Activated naive CD4-positive, alpha-beta T cell treated with anti-CD3 and anti-CD28 coated beads, Interleukin-2, amount 10 ng/mL, durations not matched to agents 7 days and 5 days (primary cell): ENCODE data around the gene CAMSAP1.
"Not testable (repeated sequence)": the region's sequence is repeated elsewhere in the genome, so short reads cannot be mapped to it uniquely, and the experiment has no call there.

Experiments used
- CTCF ChIA-PET: fragments of 350-600 bp; sonication (Branson Sonifier 250); formaldehyde crosslinking; loops from one replicate; lab custom pipeline; 2021; ENCODE audit warnings: antibody characterized with exemption; lab: Charles Lee
- DNase-seq: peaks from one replicate; pipeline ENCODE4 v3.0.0-alpha.2; 2020
- H3K27ac Mint-ChIP-seq: one replicate; pipeline ENCODE4 v1.8.0; 2021; ENCODE audit warnings: mild to moderate bottlenecking, moderate library complexity, mixed read lengths
- H3K27me3 Mint-ChIP-seq: one replicate; pipeline ENCODE4 v1.8.0; 2021; ENCODE audit warnings: mild to moderate bottlenecking, mixed read lengths
- H3K36me3 Mint-ChIP-seq: one replicate; pipeline ENCODE4 v1.8.0; 2021; ENCODE audit warnings: mixed read lengths
- H3K4me1 Mint-ChIP-seq: one replicate; pipeline ENCODE4 v1.8.0; 2021; ENCODE audit warnings: mixed read lengths
- H3K4me3 Mint-ChIP-seq: one replicate; pipeline ENCODE4 v1.8.0; 2021; ENCODE audit warnings: mild to moderate bottlenecking, moderate library complexity, mixed read lengths
- H3K9me3 Mint-ChIP-seq: one replicate; pipeline ENCODE4 v1.8.0; 2021; ENCODE audit warnings: mixed read lengths

The CAMSAP1 gene, protein sequence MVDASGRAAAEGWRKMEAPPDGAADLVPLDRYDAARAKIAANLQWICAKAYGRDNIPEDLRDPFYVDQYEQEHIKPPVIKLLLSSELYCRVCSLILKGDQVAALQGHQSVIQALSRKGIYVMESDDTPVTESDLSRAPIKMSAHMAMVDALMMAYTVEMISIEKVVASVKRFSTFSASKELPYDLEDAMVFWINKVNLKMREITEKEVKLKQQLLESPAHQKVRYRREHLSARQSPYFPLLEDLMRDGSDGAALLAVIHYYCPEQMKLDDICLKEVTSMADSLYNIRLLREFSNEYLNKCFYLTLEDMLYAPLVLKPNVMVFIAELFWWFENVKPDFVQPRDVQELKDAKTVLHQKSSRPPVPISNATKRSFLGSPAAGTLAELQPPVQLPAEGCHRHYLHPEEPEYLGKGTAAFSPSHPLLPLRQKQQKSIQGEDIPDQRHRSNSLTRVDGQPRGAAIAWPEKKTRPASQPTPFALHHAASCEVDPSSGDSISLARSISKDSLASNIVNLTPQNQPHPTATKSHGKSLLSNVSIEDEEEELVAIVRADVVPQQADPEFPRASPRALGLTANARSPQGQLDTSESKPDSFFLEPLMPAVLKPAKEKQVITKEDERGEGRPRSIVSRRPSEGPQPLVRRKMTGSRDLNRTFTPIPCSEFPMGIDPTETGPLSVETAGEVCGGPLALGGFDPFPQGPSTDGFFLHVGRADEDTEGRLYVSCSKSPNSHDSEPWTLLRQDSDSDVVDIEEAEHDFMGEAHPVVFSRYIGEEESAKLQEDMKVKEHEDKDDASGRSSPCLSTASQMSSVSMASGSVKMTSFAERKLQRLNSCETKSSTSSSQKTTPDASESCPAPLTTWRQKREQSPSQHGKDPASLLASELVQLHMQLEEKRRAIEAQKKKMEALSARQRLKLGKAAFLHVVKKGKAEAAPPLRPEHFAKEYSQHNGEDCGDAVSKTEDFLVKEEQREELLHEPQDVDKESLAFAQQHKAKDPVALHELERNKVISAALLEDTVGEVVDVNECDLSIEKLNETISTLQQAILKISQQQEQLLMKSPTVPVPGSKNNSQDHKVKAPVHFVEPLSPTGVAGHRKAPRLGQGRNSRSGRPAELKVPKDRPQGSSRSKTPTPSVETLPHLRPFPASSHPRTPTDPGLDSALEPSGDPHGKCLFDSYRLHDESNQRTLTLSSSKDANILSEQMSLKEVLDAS (N-terminal part only)

DNA sequence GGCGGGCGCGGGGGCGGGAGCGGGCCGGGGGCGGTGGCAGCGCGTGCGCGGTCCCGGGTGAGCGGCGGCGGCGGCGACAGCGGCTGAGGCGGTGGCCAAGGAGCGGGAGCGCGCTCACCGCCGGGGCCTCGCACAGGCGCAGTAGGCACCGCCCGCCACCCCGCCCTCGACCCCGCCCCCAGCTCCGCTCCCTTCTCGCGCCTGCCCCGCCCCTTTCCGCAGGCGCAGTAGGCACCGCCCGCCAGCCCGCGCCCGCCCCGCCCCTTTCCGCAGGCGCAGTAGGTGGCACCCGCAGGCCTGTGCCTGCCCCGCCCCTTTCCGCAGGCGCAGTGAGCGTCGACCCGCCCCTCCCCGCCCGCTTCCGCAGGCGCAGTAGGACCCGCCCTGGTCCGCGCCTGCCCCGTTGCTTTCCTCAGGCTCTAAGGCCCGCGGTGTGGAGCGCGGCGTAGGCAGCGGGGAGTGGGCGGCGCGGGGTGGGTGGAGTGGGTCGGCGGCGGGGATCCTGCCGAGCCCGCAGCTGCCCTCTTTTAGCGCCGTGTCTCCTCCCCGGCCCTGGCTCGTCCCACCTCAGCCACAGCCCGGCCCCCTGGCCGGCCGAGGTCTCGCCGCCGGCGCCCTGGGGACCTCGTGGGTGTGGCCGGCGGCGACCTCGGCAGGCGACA is at the start of gene CAMSAP1:
CAMSAP1 (minus strand) TSS at position 116 of the 662 bp plus-strand sequence. CDS start 387 bp downstream, outside the sequence.
- Mint-ChIP-seq H3K9me3 (peaks cover 3% of the 10 kb centered on the region), H3K27me3 (no peaks in the 10 kb centered on the region), H3K36me3 (peaks cover 49% of the 10 kb centered on the region), H3K4me1 (peaks cover 36% of the 10 kb centered on the region), H3K27ac (peak within 1 kb of the TSS; percentile 82), H3K4me3 (peak within 1 kb of the TSS; percentile 84)
- peak; percentile 93 for DNase-seq
- CTCF ChIA-PET: no interaction called here

DNA sequence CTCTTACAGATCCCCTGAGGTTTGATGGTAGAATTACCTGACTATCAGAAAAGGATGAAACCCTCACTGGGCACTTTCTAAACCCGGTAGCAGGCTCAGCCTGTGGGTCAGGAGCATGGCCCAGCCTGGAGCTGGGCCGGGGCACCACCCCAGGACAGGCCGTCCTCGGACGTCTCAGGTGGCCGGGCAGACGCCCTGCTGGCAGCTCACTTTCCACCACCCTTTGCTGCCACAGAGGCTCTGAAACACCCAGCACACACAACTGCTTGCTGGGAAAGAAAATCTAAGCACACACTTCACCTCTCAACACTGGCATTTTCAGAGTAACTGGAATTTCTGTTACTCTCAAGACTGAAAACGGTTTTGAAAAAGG is 49.4 kb upstream of the CAMSAP1 start:
- Mint-ChIP-seq H3K4me1 (peaks cover 22% of the 10 kb centered on the region), H3K27me3 (peaks cover 11% of the 10 kb centered on the region), H3K27ac (no peak overlapping the region), H3K9me3 (no peaks in the 10 kb centered on the region), H3K36me3 (peaks cover 17% of the 10 kb centered on the region), H3K4me3 (no peak overlapping the region)
- CTCF ChIA-PET: interaction anchor here (1.1 kb wide), 1 partner anchor 93 kb away, joined by 3 read pairs; no protein-coding TSS in a partner anchor
- no peak for DNase-seq

DNA sequence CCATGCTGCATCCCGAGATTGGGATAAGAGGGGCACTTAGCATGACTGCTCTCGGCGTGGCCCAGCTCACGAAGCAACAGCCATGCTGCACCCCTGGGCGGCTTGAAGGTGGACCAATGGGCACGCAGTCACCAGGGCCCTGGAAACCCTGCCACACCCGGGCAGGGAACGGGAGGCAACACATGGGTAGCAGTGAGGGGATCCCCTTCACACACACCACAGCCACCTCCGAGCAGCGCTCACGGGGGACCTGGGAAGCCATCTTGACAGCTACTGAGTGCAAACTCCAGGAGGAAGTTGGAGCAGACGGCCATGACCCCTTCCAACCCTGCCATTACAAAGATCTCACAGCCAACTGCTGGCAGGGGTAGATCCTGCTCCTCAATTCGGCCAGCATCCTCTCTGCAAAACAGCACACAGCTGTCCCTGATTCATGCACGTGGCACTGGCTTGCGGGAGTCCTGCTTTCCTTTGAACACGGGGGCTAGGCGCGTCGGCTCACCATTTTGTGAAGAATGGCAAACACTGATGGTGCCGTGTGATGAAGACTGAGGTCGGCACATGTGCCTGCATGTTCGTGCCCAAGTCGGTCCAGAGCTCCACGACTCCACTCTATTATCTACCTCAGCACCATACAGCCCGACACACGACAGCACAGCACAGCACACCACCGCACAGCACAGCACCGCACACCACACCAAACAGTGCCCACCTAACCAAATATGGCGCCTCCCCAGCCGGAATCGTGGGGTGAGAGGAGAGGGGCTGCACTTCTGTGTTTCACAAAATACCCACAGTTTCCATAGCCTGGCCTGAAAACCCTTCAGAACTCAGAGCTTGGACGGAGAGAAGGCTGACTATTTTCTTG is 48.8 kb upstream of the CAMSAP1 start:
- Mint-ChIP-seq H3K4me3 (no peak overlapping the region), H3K4me1 (peaks cover 20% of the 10 kb centered on the region), H3K36me3 (peaks cover 17% of the 10 kb centered on the region), H3K27me3 (peaks cover 5% of the 10 kb centered on the region), H3K9me3 (no peaks in the 10 kb centered on the region), H3K27ac (no peak overlapping the region)
- DNase-seq: no peak
- CTCF ChIA-PET: interaction anchor here (1.0 to 1.1 kb wide), 2 partner anchors 11 to 92 kb away, joined by 3 to 4 read pairs; no protein-coding TSS in a partner anchor

DNA sequence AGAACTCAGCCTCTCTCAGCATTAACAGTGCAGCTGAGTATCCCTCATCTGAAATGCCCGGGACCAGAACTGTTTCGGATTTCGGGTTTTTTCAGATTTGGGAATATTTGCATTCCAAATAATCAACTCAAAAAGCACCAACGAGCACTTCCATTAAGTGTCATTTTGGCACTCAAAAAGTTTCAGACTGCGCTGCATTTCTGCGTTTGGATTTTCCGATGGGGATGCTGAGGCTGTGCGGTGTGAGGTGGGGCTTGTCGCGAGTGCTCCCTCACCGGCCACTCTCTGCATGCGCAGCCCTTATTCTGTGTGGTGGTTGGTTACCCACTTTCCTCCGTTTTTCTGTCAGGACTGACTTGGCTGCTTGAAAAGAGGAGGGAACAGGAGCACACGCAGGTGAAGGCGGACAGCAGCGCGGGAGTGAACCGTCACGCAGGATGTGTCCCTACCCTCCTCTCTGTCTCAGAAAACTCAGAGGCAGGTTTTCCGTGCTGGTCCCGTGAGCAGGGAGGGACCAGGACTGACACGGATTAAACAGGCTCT is 45.4 kb upstream of the CAMSAP1 start:
- Mint-ChIP-seq H3K27me3 (no peaks in the 10 kb centered on the region), H3K4me1 (no peaks in the 10 kb centered on the region), H3K4me3 (no peak overlapping the region), H3K9me3 (no peaks in the 10 kb centered on the region), H3K36me3 (peaks cover 28% of the 10 kb centered on the region), H3K27ac (no peak overlapping the region)
- no peak for DNase-seq
- CTCF ChIA-PET: no interaction called here

DNA sequence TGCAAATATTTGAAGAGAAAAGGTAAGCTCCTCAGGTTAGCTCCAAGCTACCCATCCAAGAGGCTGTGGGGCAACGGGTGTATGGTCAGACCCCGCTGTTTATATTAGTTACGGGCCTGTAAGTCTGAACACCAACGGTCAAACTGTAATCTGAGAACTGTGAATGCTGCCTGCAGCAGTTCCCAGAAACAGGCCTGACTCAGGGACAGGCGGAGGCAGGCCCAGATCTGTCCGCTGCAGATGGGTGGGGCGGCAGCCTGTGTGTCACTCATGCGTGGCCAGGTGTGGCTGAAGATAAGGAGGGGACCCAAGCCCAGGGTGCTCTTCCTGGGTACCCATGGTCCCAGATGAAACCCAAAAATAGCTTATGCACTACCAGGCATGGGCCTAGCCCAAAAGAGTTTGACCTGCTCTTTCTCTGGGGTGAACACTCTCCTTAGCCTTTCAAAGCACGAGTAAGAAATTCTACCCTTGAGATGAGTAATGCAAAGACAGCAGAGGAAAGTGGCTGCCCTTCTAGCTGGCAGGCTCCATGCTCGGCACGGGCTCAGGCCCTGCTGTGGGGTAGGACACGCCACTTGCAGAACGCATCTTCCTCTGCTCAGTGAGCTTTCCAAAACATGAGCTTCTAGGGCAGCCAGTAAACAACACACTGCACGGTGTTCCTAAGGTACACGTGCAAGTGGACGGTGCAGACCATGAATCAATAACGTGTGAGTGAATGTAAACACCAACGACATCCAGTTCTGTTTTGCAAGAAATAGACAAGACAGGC is 44.7 kb upstream of the CAMSAP1 start:
- Mint-ChIP-seq H3K27me3 (no peaks in the 10 kb centered on the region), H3K9me3 (no peaks in the 10 kb centered on the region), H3K4me1 (no peaks in the 10 kb centered on the region), H3K4me3 (no peak overlapping the region), H3K36me3 (peaks cover 32% of the 10 kb centered on the region), H3K27ac (no peak overlapping the region)
- CTCF ChIA-PET: no interaction called here
- DNase-seq: no peak

DNA sequence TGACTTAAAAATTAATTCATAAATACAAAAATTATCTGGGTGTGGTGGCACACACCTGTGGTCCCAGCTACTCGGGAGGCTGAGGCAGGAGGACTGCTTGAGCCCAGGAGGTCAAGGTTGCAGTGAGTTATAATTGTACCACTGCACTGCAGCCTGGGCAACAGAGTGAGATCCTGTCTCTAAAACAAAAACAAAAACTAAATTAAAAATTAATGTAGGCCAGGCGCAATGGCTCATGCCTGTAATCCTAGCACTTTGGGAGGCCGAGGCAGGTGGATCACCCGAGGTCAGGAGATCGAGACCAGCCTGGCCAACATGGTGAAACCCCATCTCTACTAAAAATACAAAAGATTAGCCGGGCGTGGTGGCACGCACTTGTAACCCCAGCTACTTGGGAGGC is 44.0 kb upstream of the CAMSAP1 start:
- CTCF ChIA-PET, H3K27ac Mint-ChIP-seq: not testable (repeated sequence)
- H3K36me3 Mint-ChIP-seq: peaks cover 32% of the 10 kb centered on the region

DNA sequence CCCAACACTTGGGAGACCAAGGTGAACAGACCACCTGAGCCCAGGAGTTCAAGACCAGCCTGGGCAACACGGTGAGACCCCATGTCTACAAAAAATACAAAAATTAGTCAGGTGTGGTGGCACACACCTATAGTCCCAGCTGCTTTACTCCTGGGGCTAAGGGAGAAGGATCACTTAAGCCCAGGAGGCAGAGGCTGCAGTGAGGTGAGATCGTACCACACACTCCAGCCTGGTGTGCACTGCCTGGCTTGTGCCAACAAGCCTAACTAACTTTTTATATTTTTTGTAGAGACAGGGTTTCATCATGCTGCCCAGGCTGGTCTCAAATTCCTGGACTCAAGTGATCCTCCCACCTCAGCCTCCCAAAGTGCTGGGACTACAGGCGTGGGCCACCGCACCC is 43.5 kb upstream of the CAMSAP1 start:
- H3K36me3 Mint-ChIP-seq: peaks cover 34% of the 10 kb centered on the region

More for the DNA sequence above, 44.0 kb upstream of the CAMSAP1 start:
- H3K4me1 Mint-ChIP-seq, H3K27me3 Mint-ChIP-seq, DNase-seq, H3K9me3 Mint-ChIP-seq, H3K4me3 Mint-ChIP-seq: not testable (repeated sequence)

DNA sequence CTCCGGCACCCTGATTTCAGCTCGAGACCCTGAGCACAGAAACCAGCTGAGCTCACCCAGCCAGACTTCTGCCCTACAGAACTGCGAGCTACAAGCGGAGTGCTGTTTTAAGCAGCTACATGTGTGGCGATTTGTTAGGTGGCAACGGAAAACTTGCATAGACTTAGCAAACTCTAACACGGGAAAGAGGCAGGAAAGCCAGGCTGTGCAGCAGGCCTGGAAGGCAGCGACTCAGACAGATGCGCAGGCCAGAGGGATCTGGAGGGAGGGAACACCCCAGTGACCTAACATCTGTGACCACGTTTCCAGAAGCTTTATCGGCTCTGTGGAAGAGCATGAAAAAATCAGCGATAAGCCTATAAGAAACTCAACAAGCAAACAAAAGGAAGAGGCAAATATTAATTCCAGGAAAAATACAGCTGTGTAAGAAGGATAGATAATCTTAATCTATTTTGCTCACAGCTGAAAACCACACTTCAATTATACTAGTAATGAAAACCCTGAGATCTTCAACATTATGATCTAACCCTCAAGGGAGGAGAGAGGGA is 42.9 kb upstream of the CAMSAP1 start:
- Mint-ChIP-seq H3K27ac (no peak overlapping the region), H3K4me1 (no peaks in the 10 kb centered on the region), H3K27me3 (no peaks in the 10 kb centered on the region), H3K36me3 (peaks cover 40% of the 10 kb centered on the region), H3K9me3 (no peaks in the 10 kb centered on the region), H3K4me3 (no peak overlapping the region)
- CTCF ChIA-PET: no interaction called here
- no peak for DNase-seq

More for the DNA sequence above, 43.5 kb upstream of the CAMSAP1 start:
- H3K9me3 Mint-ChIP-seq, H3K27ac Mint-ChIP-seq, CTCF ChIA-PET, H3K4me3 Mint-ChIP-seq, H3K4me1 Mint-ChIP-seq, DNase-seq, H3K27me3 Mint-ChIP-seq: not testable (repeated sequence)

DNA sequence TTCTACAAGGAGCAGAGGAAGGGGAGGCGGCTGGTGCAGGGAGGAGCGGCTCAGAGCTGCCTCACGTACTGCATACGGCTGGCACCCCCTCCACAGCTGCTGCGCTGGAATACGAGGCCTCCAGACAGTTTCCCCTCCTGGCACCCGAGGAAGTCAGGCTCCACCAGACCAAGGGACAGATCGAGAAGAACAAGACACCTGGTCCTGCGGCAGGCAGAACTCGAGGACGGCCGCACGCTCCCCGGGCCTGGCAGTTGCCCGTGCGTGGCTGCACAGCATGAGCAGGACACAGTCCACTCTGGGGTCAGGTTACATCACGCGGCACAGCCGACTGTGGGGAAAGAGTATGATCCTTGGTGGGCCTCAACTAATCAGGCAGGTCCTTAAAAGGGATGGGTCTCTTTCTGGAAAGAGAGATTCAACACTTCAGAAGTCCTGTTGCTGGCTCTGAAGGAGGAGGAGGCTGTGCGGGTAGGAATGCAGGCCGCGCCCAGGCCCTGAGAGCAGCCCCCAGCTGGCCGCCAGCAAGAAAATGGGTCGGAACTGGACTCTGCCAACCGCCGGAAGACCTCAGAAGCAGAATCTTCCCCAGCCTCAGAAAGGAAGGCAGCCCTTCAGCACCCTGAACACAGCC is 42.3 kb upstream of the CAMSAP1 start:
- Mint-ChIP-seq H3K27me3 (no peaks in the 10 kb centered on the region), H3K9me3 (no peaks in the 10 kb centered on the region), H3K27ac (no peak overlapping the region), H3K4me3 (no peak overlapping the region), H3K36me3 (peaks cover 44% of the 10 kb centered on the region), H3K4me1 (no peaks in the 10 kb centered on the region)
- CTCF ChIA-PET: no interaction called here
- DNase-seq: no peak

DNA sequence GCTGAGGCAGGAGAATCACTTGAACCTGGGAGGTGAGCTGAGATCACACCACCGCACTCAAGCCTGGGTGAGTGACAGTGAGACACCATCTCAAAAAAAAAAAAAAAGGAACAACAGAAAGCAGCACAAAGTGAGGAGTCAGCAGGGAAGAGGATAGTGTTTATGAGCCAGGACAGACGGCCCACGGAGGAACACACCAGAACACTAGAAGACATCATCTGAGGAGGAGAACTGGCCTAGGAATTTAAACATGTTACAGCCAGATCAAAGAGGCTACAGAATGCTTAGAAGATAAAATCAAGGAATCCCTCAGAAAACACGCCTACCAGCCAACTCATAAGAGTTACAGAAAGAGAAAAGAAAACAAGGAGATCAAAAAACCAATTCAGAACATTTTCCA is 41.6 kb upstream of the CAMSAP1 start:
- CTCF ChIA-PET: no interaction called here
- Mint-ChIP-seq H3K27me3 (no peaks in the 10 kb centered on the region), H3K4me3 (no peak overlapping the region), H3K9me3 (no peaks in the 10 kb centered on the region), H3K36me3 (peaks cover 45% of the 10 kb centered on the region), H3K27ac (no peak overlapping the region), H3K4me1 (no peaks in the 10 kb centered on the region)
- DNase-seq: no peak

DNA sequence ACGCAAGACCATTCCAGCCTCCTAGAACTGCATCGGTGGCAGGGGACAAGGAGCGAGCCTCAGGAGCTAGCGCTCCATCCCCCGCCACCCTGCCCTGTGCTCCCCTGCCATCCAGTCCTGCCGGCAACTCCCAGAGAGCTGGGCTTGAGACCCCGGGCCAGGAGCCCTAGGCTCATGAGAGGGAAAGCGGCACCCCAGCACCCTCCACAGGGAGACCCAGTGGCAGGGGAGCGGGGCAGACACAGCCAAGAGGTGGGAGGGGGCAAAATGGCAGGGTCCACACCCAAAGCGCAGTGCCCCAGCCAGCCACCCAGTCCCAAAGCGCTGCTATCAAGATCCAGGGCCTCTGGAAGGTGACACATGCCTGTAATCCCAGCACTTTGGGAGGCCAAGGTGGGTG is 41.1 kb upstream of the CAMSAP1 start:
- no peak overlapping the region for H3K4me3 Mint-ChIP-seq
- no peaks in the 10 kb centered on the region for H3K4me1 Mint-ChIP-seq
- DNase-seq: no peak
- no peaks in the 10 kb centered on the region for H3K27me3 Mint-ChIP-seq
- CTCF ChIA-PET: no interaction called here
- no peak overlapping the region for H3K27ac Mint-ChIP-seq
- no peaks in the 10 kb centered on the region for H3K9me3 Mint-ChIP-seq
- peaks cover 47% of the 10 kb centered on the region for H3K36me3 Mint-ChIP-seq

DNA sequence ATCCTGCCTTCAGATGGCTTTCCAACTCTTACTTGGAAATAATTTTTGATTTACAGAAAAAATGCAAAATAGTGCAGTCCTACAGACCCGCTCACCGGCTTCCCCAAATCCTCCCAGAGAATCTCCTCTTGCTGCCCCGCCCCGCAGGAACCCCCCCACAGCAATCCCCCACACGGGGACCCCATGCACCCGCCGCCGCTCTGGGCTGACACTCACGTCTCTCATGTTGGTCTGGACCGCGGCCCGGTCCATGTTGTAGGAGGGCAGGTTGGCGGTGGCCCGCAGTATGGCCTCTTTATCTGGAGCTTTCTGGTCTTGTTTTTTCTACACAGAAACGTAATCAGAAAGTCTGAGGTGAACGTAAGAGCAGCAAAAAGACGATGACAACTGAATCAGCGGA is 40.2 kb upstream of the CAMSAP1 start:
- Mint-ChIP-seq H3K4me3 (no peak overlapping the region), H3K4me1 (no peaks in the 10 kb centered on the region), H3K9me3 (no peaks in the 10 kb centered on the region), H3K27ac (no peak overlapping the region), H3K27me3 (no peaks in the 10 kb centered on the region), H3K36me3 (peaks cover 46% of the 10 kb centered on the region)
- DNase-seq: no peak
- CTCF ChIA-PET: no interaction called here
